ENCODE measurements around the gene DOK5.

Gene DOK5

DNA sequence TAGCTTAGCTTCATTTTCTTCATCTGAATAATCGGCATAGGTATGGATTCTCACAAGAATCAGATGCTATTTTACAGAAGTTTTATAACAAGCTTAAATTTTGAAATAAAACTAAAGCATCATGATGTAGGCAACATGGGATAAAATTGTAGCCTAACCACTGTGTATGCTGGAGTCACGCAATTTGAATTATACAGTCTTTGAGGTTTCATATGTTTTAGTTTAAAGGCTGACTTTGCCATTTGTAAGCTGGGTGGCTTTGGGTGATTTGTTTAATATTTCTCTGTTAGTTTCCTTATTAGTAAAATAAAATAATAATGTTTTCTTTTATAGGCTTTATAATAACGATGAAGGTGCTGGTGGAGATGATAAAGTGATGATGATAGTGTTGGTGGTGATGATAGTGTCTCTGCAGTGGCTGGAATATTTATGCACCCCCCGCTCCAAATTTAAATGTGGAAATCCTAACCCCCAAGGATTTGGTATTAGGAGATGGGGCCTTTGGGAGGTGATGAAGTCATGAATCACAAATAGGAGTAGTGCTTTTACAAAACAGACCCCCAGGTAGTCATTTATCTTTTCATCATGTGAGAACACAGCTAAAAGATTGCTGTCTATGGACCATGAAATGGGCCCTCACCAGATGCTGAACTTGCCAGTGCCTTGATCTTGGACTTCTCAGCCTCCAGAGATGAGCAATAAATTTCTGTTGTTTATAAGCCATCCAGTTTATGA, 42.0 kb downstream of the DOK5 start:
- no peak overlapping the region for H3K4me3 ChIP-seq (replicated peaks; ENCODE audit: low read depth, low read length)
- DNase-seq (ENCODE audit: extremely low read depth, low read depth), result no peak

DNA sequence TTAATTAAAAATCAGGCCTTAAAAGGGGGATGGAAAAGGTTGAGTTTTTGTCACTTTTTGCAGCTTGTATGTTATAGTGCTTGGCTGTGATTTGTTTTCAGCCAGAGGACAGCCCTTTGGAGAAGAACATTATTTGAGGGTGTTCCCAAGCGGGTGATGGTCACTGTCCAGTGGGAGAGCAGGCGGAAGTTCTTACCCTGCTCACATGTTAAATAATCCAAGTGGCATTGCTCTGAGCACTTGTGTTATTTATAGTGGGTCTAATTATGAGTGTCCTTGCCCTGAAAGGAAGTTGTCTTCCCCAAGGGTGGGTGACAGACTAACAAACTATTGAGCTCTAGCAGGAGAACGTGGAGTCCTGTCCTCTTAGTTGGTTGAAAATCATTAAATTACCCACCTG, 49.5 kb downstream of the DOK5 start:
- DNase-seq (ENCODE audit: extremely low read depth, low read depth), result no peak
- TF ChIP-seq, protein P1, sequence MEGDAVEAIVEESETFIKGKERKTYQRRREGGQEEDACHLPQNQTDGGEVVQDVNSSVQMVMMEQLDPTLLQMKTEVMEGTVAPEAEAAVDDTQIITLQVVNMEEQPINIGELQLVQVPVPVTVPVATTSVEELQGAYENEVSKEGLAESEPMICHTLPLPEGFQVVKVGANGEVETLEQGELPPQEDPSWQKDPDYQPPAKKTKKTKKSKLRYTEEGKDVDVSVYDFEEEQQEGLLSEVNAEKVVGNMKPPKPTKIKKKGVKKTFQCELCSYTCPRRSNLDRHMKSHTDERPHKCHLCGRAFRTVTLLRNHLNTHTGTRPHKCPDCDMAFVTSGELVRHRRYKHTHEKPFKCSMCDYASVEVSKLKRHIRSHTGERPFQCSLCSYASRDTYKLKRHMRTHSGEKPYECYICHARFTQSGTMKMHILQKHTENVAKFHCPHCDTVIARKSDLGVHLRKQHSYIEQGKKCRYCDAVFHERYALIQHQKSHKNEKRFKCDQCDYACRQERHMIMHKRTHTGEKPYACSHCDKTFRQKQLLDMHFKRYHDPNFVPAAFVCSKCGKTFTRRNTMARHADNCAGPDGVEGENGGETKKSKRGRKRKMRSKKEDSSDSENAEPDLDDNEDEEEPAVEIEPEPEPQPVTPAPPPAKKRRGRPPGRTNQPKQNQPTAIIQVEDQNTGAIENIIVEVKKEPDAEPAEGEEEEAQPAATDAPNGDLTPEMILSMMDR (IDR thresholded peaks at IDR 0.05; ENCODE audit: low read depth, low read length, missing control alignments), result no peak
- H3K4me3 ChIP-seq (replicated peaks; ENCODE audit: low read depth, low read length), result no peak overlapping the region

More for the DNA sequence above, 42.0 kb downstream of the DOK5 start:
- TF ChIP-seq, protein P1 (IDR thresholded peaks at IDR 0.05; ENCODE audit: low read depth, low read length, missing control alignments), result no peak

DNA sequence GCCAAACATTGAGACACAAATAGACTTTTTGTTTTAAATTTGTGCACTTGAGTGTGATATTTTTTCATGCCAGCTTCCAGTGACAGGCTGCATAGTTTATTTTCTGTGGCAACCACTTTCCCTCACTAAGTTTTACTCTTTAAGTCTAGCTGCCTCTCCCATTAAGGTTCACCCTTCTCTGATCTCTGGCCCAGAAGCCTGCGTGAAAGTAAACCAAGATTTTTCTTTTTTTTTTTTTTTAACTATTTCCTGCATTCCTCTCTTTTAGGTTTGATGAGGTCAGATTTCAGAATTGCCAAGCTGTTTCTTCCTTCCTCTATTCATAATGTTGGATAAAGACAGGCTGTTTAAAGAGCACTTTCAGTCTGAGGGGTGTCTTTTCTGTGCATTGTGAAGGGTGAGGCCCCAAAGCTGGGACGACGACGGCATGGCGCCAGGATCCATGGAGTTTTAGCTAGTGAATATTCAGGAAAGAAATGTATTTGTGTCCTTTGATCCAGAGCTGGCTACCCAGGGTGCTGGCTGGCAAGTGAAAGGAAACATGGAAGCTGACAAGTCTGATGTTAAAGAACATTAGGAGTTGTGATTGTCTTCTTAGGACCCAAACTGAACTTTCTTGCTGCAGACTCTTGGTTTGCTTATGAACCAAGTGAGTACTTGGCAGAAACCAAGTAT, 50.7 kb downstream of the DOK5 start:
- no peak for DNase-seq (ENCODE audit: extremely low read depth, low read depth)
- H3K4me3 ChIP-seq (replicated peaks; ENCODE audit: low read depth, low read length), result no peak overlapping the region
- TF ChIP-seq, protein P1 (IDR thresholded peaks at IDR 0.05; ENCODE audit: low read depth, low read length, missing control alignments), result no peak

DNA sequence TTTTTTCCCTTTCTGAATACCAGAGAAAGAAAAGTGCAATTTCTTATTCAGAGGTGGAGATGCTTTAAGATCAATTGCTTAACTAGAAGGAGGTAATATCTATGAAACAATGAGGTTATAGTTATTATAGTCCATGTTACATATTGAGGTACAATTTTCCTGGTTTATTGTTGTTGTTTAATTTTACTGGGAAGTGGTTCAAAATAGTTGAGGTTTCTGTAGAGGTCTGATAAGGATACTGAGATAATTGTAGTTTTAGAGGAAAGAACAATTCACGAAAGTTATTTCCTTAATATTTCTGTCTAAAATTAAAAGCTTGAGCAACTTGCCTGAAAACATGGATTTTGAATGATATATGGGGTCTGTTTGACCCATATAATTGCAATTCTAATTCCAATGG, 51.4 kb downstream of the DOK5 start:
- H3K4me3 ChIP-seq (replicated peaks; ENCODE audit: low read depth, low read length), result no peak overlapping the region
- no peak for DNase-seq (ENCODE audit: extremely low read depth, low read depth)
- TF ChIP-seq, protein P1 (IDR thresholded peaks at IDR 0.05; ENCODE audit: low read depth, low read length, missing control alignments), result no peak

DNA sequence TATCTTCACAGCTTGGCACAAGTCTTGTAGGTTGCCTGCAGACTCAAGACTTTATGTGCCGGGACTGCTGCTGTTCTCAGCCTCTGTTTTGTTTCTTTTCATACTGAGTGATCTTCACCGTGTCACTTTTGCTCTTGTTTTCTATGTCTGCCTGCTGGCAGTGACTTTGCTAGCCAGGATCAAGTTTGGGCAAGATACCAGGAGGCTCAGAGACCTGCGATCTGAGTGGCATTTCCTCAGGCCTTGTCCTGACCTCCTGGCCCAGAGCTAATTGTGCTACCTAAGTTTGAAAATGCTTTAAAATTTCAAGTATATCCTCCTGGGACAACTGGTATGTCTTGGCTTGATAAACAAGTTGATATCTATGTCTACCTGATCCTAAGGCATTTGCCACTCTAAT, 57.2 kb downstream of the DOK5 start:
- TF ChIP-seq, protein P1 (IDR thresholded peaks at IDR 0.05; ENCODE audit: low read depth, low read length, missing control alignments), result no peak
- H3K4me3 ChIP-seq (replicated peaks; ENCODE audit: low read depth, low read length), result no peak overlapping the region
- DNase-seq (ENCODE audit: extremely low read depth, low read depth), result no peak

DNA sequence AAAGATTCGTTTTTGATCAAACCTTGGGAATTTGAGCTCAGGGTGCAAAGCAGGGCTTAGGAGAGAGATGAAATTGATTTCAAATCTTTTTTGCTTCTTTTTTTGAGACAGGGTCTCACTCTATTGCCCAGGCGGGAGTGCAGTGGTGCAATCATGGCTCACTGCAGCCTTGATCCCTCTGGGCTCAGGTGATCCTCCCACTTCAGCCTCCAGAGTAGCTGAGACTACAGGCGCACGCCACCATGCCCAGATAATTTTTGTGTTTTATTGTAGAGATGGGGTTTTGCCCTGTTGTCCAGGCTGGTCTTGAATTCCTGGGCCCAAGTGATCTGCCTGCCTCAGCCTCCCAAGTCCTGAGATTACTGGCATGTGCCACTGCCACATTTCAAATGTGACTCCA, 58.7 kb downstream of the DOK5 start:
- TF ChIP-seq, protein P1 (IDR thresholded peaks at IDR 0.05; ENCODE audit: low read depth, low read length, missing control alignments), result no peak
- no peak overlapping the region for H3K4me3 ChIP-seq (replicated peaks; ENCODE audit: low read depth, low read length)
- DNase-seq (ENCODE audit: extremely low read depth, low read depth), result no peak

All from HFF-Myc (cell line).